VCaP (cell line): ENCODE data around the gene ZNF710.

Experiments
- H3K27ac ChIP-seq: fragments of 450-650 bp; 2 replicates; pipeline ENCODE4 v1.5.1; 2017
- CTCF ChIP-seq: fragments of 450-650 bp; conservative IDR thresholded peaks from 2 replicates; pipeline ENCODE4 v1.5.1; 2017; ENCODE audit warnings: mild to moderate bottlenecking, moderate library complexity

ZNF710 gene

GRCh38 chr15:90083954-90084607 lies 83.0 kb downstream of the ZNF710 start:
- TF ChIP-seq CTCF, result no peak
- H3K27ac ChIP-seq, result peak overlapping the region; percentile 10; the same call in 1 of the 2 replicates

DNA sequence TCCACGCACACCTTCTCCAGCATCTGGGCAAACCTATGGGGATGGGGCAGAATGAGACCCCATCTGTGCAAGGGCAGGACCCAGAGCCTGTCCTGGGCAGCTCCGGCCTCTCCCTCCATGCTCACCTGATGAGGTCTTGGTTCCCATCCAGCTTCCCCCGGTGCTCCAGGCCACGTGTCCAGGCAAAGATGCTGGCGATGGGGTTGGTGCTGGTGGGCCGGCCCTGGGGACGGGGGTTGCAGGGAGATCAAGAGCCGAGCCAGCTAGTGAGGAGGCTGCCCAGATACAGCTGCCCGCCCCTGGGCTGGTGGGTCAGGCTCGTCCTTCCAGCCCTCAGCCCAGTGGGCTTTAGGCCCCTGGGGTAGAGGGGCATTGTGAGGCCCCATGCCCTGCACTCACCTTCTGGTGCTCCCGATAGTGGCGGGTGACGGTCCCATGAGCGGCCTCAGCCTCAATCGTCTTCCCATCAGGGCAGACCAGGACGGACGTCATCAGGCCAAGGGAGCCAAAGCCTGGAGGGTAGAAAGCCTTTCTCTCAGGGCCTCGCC lies 83.8 kb downstream of the ZNF710 start:
- H3K27ac ChIP-seq, result peak overlapping the region; percentile 10; the same call in 1 of the 2 replicates
- TF ChIP-seq CTCF, result no peak

DNA sequence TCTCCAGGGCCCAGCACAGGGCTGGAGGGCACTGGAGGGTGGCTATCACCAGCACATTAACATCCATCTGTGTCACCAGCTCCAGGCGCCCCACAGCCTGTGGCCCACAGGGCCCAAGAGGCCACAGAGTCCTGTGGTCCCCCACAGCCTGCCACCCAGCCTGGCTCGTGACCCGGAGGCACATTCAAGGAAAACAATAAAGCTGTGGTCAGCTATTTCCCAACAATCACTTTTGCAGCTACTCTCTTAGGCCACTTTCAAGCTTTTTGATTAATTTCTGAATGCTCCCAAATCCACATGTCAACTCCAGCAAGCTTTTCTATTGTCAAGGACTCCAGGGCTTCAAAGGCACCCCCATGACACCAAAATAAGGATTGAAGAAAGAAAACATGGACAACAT lies 84.4 kb downstream of the ZNF710 start:
- no peak for TF ChIP-seq CTCF
- peak overlapping the region; percentile 10; the same call in 1 of the 2 replicates for H3K27ac ChIP-seq

DNA sequence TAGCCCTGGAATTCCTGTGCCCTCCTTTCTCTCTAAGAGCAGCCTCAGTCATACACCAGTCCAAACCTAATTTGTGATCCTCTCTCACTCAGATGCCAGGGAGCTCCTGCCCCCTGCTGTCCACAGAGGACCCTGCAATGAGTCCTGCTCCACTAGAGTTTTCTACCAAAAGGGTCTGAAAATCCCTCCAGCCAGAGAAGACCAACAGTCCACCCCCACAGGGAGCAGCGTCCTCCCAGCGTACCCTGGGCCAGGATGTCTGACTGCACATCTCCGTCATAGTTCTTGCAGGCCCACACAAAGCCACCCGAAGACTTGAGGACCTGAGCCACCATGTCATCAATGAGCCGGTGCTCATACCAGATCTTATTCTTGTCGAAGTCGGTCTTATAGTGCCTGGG lies 85.7 kb downstream of the ZNF710 start:
- TF ChIP-seq CTCF, result peak; percentile 82
- no peak overlapping the region for H3K27ac ChIP-seq

DNA sequence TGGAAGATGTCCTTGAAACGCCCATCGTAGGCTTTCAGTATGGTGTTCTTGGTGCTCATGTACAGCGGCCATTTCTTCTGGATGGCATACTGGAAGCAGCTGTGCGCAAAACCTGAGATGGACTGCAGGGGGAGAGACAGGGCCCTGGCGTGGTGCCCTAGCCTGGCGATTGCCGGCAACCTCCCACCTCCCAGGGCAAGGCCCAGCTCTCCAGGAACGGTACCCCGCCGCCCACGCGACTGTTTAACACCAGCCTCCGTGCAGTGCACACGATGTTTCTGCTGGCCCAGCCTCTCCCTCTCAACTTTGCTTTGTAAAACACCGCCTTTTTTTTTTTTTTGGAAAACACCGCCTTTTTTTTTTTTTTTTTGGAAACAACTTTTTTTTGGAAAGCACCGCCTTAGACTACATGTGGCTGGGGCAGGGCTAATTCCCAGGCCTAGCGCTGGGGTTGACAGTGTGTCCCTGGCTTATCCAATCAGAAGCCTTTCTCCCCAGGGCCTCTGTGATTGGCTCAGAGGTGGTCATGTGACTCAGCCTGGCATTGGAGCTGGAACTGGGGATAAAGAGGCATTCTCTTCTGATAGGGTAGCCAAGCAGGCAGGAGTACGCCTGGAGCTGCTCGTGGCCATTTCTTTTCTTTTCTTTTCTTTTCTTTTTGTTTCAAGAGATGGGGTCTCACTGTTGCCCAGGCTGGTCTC lies 86.5 kb downstream of the ZNF710 start:
- no peak for TF ChIP-seq CTCF
- H3K27ac ChIP-seq, result no peak overlapping the region

DNA sequence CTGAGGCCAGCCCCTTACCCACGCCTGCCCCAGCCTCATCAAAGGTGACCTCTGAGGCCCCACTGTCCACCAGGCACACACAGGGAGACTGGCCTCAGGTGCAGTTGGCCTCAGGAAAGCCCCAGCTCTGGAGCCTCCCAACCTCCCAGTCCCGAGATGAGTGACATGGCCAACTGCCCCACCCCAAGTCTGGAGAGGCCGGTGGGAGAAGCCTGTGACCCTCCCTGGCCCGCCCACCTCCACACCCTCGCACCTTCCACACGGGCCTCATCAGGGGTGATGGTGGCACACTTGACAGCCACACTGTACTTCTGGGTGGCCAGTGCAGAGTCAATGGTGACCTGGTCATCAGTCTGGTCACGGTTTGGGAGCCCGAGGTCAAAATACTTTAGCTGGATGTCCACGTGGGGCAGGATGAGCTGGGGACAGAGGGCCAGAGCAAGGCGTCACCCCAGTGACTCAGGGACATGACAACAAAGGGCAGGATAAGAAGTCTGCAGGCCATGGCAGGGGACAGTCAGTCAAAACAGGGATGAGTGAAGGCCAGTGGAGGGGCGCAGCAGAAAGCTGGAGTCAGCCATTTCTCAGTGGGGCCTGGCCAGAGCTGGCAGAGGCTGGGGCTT lies 89.2 kb downstream of the ZNF710 start:
- peak overlapping the region; percentile 6; the same call in 1 of the 2 replicates for H3K27ac ChIP-seq
- TF ChIP-seq CTCF, result no peak
